GM12878 (cell line): ENCODE data around the gene LIN28B. TPM values are rescaled to one million over a fixed set of nuclear protein-coding genes. Genes with fewer than 3 reads are reported as not detected.

Experiments
- ATAC-seq: fragments of 200-7000 bp; cut with Tn5 transposase; 3 replicates; pipeline ENCODE4 v1.9.1; 2020; ENCODE audit warnings: mild to moderate bottlenecking, moderate library complexity
- BruUV-seq: library from RNA; stranded (reverse); fragments of 400-500 nt; replicated peaks from 2 replicates; lab custom pipeline; 2021; lab: Mats Ljungman, UMichigan
- CTCF ChIA-PET: fragments of 300-600 bp; sonication (Branson Sonifier 250); formaldehyde crosslinking; extraction: SDS; loops from one replicate; lab custom pipeline; 2021; ENCODE audit warnings: inconsistent platforms; lab: Yijun Ruan, JAX
- POLR2A ChIA-PET: fragments of 350-600 bp; formaldehyde crosslinking; extraction: SDS; loops from one replicate; lab custom pipeline; 2021; ENCODE audit warnings: inconsistent platforms; lab: Charles Lee
- RAD21 ChIA-PET: fragments of 300-600 bp; sonication (Branson Sonifier 250); formaldehyde crosslinking; loops from one replicate; lab custom pipeline; 2023; ENCODE audit warnings: antibody characterized with exemption; ENCODE audit not compliant: unreplicated experiment; lab: Charles Lee
- SMC1A ChIA-PET: fragments of 300-600 bp; sonication (Branson Sonifier 250); formaldehyde crosslinking; loops from one replicate; lab custom pipeline; 2023; ENCODE audit not compliant: unreplicated experiment, uncharacterized antibody; lab: Charles Lee
- DNase-seq: peaks from one replicate; pipeline ENCODE4 v3.0.0-alpha.2; 2011; ENCODE audit warnings: low read depth, low spot score
- FAIRE-seq: peaks from 3 replicates; lab custom pipeline; 2011; peaks lifted over from hg19 to GRCh38; lab: Jason Lieb, UNC
- H2AFZ ChIP-seq: 2 replicates; pipeline ENCODE4 v1.6.0; 2011; ENCODE audit warnings: low read depth, low read length, control low read depth; ENCODE audit not compliant: control insufficient read depth
- H3K27ac ChIP-seq: 2 replicates; pipeline ENCODE4 v1.5.1; 2011; ENCODE audit warnings: control low read depth; ENCODE audit not compliant: control insufficient read depth, insufficient read depth
- H3K27me3 ChIP-seq, 2 experiments: replicated peaks in 1 of 2; 2 replicates each; pipeline versions ENCODE4 v1.6.0 to v1.6.1; 2011; ENCODE audit warnings: low read length in 1 of 2; ENCODE audit not compliant: control insufficient read depth in 2 of 2, insufficient read depth in 2 of 2
- H3K36me3 ChIP-seq, 2 experiments: 2 replicates each; pipeline ENCODE4 v1.5.1; 2011; ENCODE audit warnings: low read length in 1 of 2; ENCODE audit not compliant: control insufficient read depth in 2 of 2, insufficient read depth in 2 of 2
- H3K4me1 ChIP-seq: 2 replicates; pipeline ENCODE4 v1.6.1; 2011; ENCODE audit warnings: mild to moderate bottlenecking, low read length, moderate library complexity, mixed read lengths; ENCODE audit not compliant: control insufficient read depth, insufficient read depth
- H3K4me2 ChIP-seq: 2 replicates; pipeline ENCODE4 v1.6.0; 2011; ENCODE audit warnings: control low read depth; ENCODE audit not compliant: control insufficient read depth, insufficient read depth
- H3K4me3 ChIP-seq: fragments of 200-600 bp; sonication (generic); 2 replicates; pipeline ENCODE4 v1.5.1; 2016
- H3K79me2 ChIP-seq: 2 replicates; pipeline ENCODE4 v1.6.0; 2011; ENCODE audit warnings: low read length; ENCODE audit not compliant: control insufficient read depth, insufficient read depth
- H3K9ac ChIP-seq: 2 replicates; pipeline ENCODE4 v1.8.0; 2011; ENCODE audit warnings: low read length, control low read depth, mixed read lengths; ENCODE audit not compliant: control insufficient read depth, insufficient read depth
- H3K9me3 ChIP-seq: replicated peaks from 3 replicates; pipeline ENCODE4 v1.5.1; 2011; ENCODE audit warnings: mild to moderate bottlenecking, low read length; ENCODE audit not compliant: control insufficient read depth, insufficient read depth
- H4K20me1 ChIP-seq: 2 replicates; pipeline ENCODE4 v1.6.0; 2011; ENCODE audit not compliant: control insufficient read depth, insufficient read depth
- BACH1 ChIP-seq: fragments of 450-650 bp; IDR thresholded peaks from 2 replicates; pipeline ENCODE4 v1.6.1; 2017; ENCODE audit warnings: mild to moderate bottlenecking, borderline replicate concordance
- CEBPZ ChIP-seq: fragments of 150-350 bp; IDR thresholded peaks from 2 replicates; pipeline ENCODE4 v1.6.1; 2016; ENCODE audit warnings: low read depth, low read length
- GATAD2B ChIP-seq: fragments of 450-650 bp; conservative IDR thresholded peaks from 2 replicates; pipeline ENCODE4 v1.6.1; 2017; ENCODE audit warnings: low read depth, mild to moderate bottlenecking, moderate library complexity
- LARP7 ChIP-seq: fragments of 450-650 bp; IDR thresholded peaks from 2 replicates; pipeline ENCODE4 v1.6.1; 2017; ENCODE audit warnings: mild to moderate bottlenecking
- MXI1 ChIP-seq: fragments of 150-350 bp; IDR thresholded peaks from 2 replicates; pipeline ENCODE4 v1.6.1; 2011; ENCODE audit warnings: low read depth, mild to moderate bottlenecking, inconsistent platforms, low read length, improper control_type of control experiment
- RAD21 ChIP-seq: IDR thresholded peaks from 2 replicates; pipeline ENCODE4 v1.6.1; 2011; ENCODE audit warnings: mild to moderate bottlenecking, low read depth, low read length, moderate library complexity; ENCODE audit not compliant: insufficient read depth
- TBL1XR1 ChIP-seq: IDR thresholded peaks from 2 replicates; pipeline ENCODE4 v1.6.1; 2012; ENCODE audit warnings: low read depth, low read length, improper control_type of control experiment
- TCF3 ChIP-seq: IDR thresholded peaks from 2 replicates; pipeline ENCODE4 v1.6.1; 2012; ENCODE audit warnings: low read depth, mild to moderate bottlenecking, low read length, borderline replicate concordance; ENCODE audit not compliant: insufficient read depth
- ZNF622 ChIP-seq: fragments of 450-650 bp; IDR thresholded peaks from 2 replicates; pipeline ENCODE4 v1.6.1; 2017; ENCODE audit warnings: mild to moderate bottlenecking, inconsistent platforms
- ZZZ3 ChIP-seq: IDR thresholded peaks from 2 replicates; pipeline ENCODE4 v1.6.1; 2011; ENCODE audit warnings: low read depth; ENCODE audit not compliant: control insufficient read depth, insufficient read length
- WGBS: methylation state at CpG from one replicate; pipeline ENCODE4 v1.1.6; 2016; ENCODE audit warnings: low lambda C conversion rate; ENCODE audit not compliant: insufficient replicate concordance, insufficient coverage; ENCODE audit errors: missing lambda C conversion rate; 5-methylcytosine and 5-hydroxymethylcytosine counted together
- in situ Hi-C: fragments of 300-500 bp; cut with MboI; formaldehyde crosslinking; loops from 9 replicates; pipeline ENCODE4 v1.14.3; 2018; ENCODE audit warnings: mixed read lengths
- intact Hi-C: fragments of 100-400 bp; cut with micrococcal nuclease; formaldehyde crosslinking; loops from one replicate; pipeline ENCODE4 v1.14.2; 2022; ENCODE audit not compliant: unreplicated experiment
- polyA plus RNA-seq, 11 experiments: library from polyadenylated mRNA; depleted of rRNA in 4 of 11; unstranded in 6 of 11; stranded (reverse) in 5 of 11; fragments of >200 nt; fragmentation: Nextera tagmentation in 4 of 11; fragmentation: Illumina TruSeq in 1 of 11; extraction: Ambion mirVana in 4 of 11; extraction: Trizol in 1 of 11; gene quantifications; 1 replicate in 1 of 11; 2 replicates in 10 of 11; pipeline versions ENCODE4 v1.2.1 to v1.2.3, GENCODE V29; 2011 to 2016; ENCODE audit warnings: inconsistent platforms in 2 of 11, missing spikeins in 2 of 11, low read depth in 1 of 11
- total RNA-seq, 4 experiments: library from RNA; depleted of rRNA in 3 of 4; stranded (reverse); fragments of >200 nt in 3 of 4; fragmentation: Illumina TruSeq in 1 of 4; extraction: Trizol in 1 of 4; gene quantifications; 2 replicates each; pipeline versions ENCODE4 v1.2.1 to v1.2.3, GENCODE V29; 2013 to 2021
- TF ChIP-seq, protein P1 (sequence below): fragments of 450-650 bp; IDR thresholded peaks from 2 replicates; pipeline ENCODE4 v1.6.1; 2014; ENCODE audit warnings: mild to moderate bottlenecking
- TF ChIP-seq, protein P2 (sequence below): fragments of 450-650 bp; IDR thresholded peaks from 2 replicates; pipeline ENCODE4 v1.6.1; 2017; ENCODE audit warnings: mild to moderate bottlenecking, low read depth, inconsistent platforms; ENCODE audit not compliant: poor library complexity, severe bottlenecking
- TF ChIP-seq, protein P3 (sequence below): fragments of 450-650 bp; IDR thresholded peaks from 2 replicates; pipeline ENCODE4 v1.6.1; 2018; ENCODE audit warnings: borderline replicate concordance, mild to moderate bottlenecking; ENCODE audit not compliant: partially characterized antibody

LIN28B gene
- total and polyA plus RNA-seq, 10 of the 15 experiments (the other 5 are each of a cell fraction or from before 2014, with no cell fraction given) = 0.01 to 2.4 (median 0.09) TPM; not detected in 6

DNA sequence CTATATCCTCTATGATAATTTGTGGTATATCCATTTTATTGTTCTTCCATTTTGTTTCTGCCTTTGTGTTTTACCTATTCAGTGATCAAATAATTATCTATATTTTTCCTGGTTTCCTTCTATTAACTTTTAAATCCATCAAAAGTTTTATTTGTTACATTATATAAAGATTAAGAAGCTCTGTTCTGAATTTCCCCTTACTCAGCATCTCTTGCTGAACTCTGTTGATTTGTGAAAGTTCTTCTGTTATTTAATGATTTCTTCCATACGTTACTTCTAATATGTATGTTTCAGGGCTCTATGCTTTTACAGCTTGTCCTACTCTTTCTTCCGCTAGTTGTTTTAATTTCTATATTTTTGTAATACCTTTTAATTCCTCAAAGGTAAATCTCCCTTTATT, 87.1 kb downstream of the LIN28B start:
- SMC1A ChIA-PET = no interaction called here
- H3K4me1 ChIP-seq = no peaks in the 10 kb centered on the region
- no peak overlapping the region for H2AFZ ChIP-seq
- H4K20me1 ChIP-seq = no peaks in the 10 kb centered on the region
- CTCF ChIA-PET = interaction anchor here (1.2 kb wide), 1 partner anchor 34 kb away, joined by 3 read pairs; no protein-coding TSS in a partner anchor
- intact Hi-C loops = no loop called here
- H3K79me2 ChIP-seq = no peaks in the 10 kb centered on the region
- TF ChIP-seq RAD21 (no peak), TBL1XR1 (no peak), LARP7 (no peak), GATAD2B (no peak), CEBPZ (no peak), ZZZ3 (no peak), MXI1 (no peak), ZNF622 (no peak), TCF3 (no peak), BACH1 (no peak)
- TF ChIP-seq, protein P1, sequence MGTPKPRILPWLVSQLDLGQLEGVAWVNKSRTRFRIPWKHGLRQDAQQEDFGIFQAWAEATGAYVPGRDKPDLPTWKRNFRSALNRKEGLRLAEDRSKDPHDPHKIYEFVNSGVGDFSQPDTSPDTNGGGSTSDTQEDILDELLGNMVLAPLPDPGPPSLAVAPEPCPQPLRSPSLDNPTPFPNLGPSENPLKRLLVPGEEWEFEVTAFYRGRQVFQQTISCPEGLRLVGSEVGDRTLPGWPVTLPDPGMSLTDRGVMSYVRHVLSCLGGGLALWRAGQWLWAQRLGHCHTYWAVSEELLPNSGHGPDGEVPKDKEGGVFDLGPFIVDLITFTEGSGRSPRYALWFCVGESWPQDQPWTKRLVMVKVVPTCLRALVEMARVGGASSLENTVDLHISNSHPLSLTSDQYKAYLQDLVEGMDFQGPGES = no peak
- TF ChIP-seq, protein P2, sequence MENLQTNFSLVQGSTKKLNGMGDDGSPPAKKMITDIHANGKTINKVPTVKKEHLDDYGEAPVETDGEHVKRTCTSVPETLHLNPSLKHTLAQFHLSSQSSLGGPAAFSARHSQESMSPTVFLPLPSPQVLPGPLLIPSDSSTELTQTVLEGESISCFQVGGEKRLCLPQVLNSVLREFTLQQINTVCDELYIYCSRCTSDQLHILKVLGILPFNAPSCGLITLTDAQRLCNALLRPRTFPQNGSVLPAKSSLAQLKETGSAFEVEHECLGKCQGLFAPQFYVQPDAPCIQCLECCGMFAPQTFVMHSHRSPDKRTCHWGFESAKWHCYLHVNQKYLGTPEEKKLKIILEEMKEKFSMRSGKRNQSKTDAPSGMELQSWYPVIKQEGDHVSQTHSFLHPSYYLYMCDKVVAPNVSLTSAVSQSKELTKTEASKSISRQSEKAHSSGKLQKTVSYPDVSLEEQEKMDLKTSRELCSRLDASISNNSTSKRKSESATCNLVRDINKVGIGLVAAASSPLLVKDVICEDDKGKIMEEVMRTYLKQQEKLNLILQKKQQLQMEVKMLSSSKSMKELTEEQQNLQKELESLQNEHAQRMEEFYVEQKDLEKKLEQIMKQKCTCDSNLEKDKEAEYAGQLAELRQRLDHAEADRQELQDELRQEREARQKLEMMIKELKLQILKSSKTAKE = no peak
- TF ChIP-seq, protein P3, sequence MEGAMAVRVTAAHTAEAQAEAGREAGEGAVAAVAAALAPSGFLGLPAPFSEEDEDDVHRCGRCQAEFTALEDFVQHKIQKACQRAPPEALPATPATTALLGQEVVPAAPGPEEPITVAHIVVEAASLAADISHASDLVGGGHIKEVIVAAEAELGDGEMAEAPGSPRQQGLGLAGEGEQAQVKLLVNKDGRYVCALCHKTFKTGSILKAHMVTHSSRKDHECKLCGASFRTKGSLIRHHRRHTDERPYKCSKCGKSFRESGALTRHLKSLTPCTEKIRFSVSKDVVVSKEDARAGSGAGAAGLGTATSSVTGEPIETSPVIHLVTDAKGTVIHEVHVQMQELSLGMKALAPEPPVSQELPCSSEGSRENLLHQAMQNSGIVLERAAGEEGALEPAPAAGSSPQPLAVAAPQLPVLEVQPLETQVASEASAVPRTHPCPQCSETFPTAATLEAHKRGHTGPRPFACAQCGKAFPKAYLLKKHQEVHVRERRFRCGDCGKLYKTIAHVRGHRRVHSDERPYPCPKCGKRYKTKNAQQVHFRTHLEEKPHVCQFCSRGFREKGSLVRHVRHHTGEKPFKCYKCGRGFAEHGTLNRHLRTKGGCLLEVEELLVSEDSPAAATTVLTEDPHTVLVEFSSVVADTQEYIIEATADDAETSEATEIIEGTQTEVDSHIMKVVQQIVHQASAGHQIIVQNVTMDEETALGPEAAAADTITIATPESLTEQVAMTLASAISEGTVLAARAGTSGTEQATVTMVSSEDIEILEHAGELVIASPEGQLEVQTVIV = no peak
- no peaks in the 10 kb centered on the region for H3K36me3 ChIP-seq
- no peak overlapping the region for H3K9ac ChIP-seq
- no peak for DNase-seq
- no peak for FAIRE-seq
- H3K27ac ChIP-seq = no peak overlapping the region
- no peak overlapping the region for H3K4me3 ChIP-seq
- no peak overlapping the region for H3K4me2 ChIP-seq
- POLR2A ChIA-PET = no interaction called here
- 73% methylated on average over 2 of the region's 2 CpGs for WGBS
- RAD21 ChIA-PET = interaction anchor here (0.7 to 1.4 kb wide), 2 partner anchors 10 to 136 kb away, joined by 3 read pairs; no protein-coding TSS in a partner anchor
- H3K9me3 ChIP-seq = no peaks in the 10 kb centered on the region
- BruUV-seq = no TSS peak
- in situ Hi-C loops = no loop called here
- H3K27me3 ChIP-seq = no peaks in the 10 kb centered on the region
- ATAC-seq = no peak
